Hematopoietic multipotent progenitor cell treated with erythropoietin and hydrocortisone succinate and interleukin-3 and kit ligand, for 8 days (in vitro differentiated cells): ENCODE results near the gene DERA.
"Not testable (repeated sequence)": the region's sequence is repeated elsewhere in the genome, so short reads cannot be mapped to it uniquely, and the experiment has no call there.

Source experiments
- DNase-seq: peaks from one replicate; pipeline ENCODE4 v3.0.0-alpha.2; 2015

Gene DERA

GRCh38 chr12:15971211-15971610 lies 60.1 kb downstream of the DERA start:
- DNase-seq, result no peak

GRCh38 chr12:15972894-15973293 lies 61.8 kb downstream of the DERA start:
- no peak for DNase-seq

GRCh38 chr12:15977999-15978951 lies 67.1 kb downstream of the DERA start:
- no peak for DNase-seq

- DNase-seq, result peak; percentile 9
These were observed 68.3 kb downstream of the DERA start for GRCh38 chr12:15979096-15980092.

GRCh38 chr12:15982071-15982470 lies 70.9 kb downstream of the DERA start:
- no peak for DNase-seq

- peak; percentile 31 for DNase-seq
These were observed 71.3 kb downstream of the DERA start for GRCh38 chr12:15982471-15982870.

GRCh38 chr12:15982921-15983320 lies 71.8 kb downstream of the DERA start:
- no peak for DNase-seq

GRCh38 chr12:15984097-15984800 lies 73.1 kb downstream of the DERA start:
- no peak for DNase-seq

- DNase-seq, result no peak
These were observed 73.8 kb downstream of the DERA start for GRCh38 chr12:15984963-15985362.

- DNase-seq, result no peak
These were observed 76.6 kb downstream of the DERA start for GRCh38 chr12:15987696-15988095.

- no peak for DNase-seq
These were observed 78.0 kb downstream of the DERA start for GRCh38 chr12:15988983-15989755.

GRCh38 chr12:15995801-15996200 lies 84.7 kb downstream of the DERA start:
- DNase-seq, result no peak

- peak; percentile 68 for DNase-seq
These were observed 85.1 kb downstream of the DERA start for GRCh38 chr12:15996254-15996653.

GRCh38 chr12:15996948-15997347 lies 85.8 kb downstream of the DERA start:
- no peak for DNase-seq

- DNase-seq, result no peak
These were observed 86.8 kb downstream of the DERA start for GRCh38 chr12:15997910-15998309.

- DNase-seq, result peak; percentile 76
These were observed 91.7 kb downstream of the DERA start for GRCh38 chr12:16002880-16003279.

GRCh38 chr12:16003460-16003859 lies 92.3 kb downstream of the DERA start:
- no peak for DNase-seq

- no peak for DNase-seq
These were observed 95.6 kb downstream of the DERA start for GRCh38 chr12:16006752-16007151.

GRCh38 chr12:16008421-16008824 lies 97.3 kb downstream of the DERA start:
- no peak for DNase-seq

- DNase-seq, result peak; percentile 75
These were observed 101.0 kb downstream of the DERA start for GRCh38 chr12:16012117-16012516.

GRCh38 chr12:16013722-16014121 lies 102.6 kb downstream of the DERA start:
- DNase-seq, result not testable (repeated sequence)

- DNase-seq, result not testable (repeated sequence)
These were observed 103.3 kb downstream of the DERA start for GRCh38 chr12:16014394-16014793.
